Glomerular visceral epithelial cell (primary cell): ENCODE data around the gene NPAS4.
"Not testable (repeated sequence)": the region's sequence is repeated elsewhere in the genome, so short reads cannot be mapped to it uniquely, and the experiment has no call there.

Experiments used
- DNase-seq: peaks from one replicate; pipeline ENCODE4 v3.0.0-alpha.2; 2016; ENCODE audit errors: extremely low spot score

NPAS4 gene

DNA sequence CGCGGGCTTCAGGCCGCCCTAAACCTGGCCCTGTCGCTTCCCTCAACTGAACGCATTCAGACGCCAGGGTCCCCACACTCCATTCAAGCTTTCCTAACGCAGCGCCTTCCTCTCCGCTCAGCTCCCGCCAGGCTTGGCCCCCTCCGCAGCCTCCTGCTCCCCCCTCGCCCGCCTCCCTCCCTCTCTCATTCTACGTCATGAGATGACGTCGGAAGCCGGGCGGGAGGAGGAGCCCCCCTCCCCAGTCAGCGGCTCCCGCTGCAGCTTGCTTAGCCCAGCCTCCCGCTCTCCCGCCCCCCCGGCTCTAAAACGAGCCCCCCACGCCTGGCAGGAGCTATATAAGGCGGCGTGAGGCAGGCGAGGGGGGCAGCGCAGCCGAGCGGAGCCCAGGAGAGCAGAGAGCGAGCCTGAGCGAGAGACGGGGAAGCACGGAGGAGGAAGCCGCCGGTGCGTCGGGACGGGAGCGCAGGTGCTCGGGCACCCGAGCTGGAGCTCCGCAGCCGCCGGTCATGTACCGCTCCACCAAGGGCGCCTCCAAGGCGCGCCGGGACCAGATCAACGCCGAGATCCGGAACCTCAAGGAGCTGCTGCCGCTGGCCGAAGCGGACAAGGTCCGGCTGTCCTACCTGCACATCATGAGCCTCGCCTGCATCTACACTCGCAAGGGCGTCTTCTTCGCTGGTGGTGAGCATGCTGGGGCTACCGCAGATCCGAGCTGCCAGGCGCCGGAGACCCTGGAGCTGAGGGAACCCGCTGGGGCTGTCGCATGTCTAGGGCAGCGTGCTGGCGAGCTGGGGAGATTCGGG, at the start of gene NPAS4:
NPAS4 (plus strand) TSS at position 365 of the 806 bp plus-strand sequence; CDS start at position 510, 145 bp downstream.
- DNase-seq, result no peak

DNA sequence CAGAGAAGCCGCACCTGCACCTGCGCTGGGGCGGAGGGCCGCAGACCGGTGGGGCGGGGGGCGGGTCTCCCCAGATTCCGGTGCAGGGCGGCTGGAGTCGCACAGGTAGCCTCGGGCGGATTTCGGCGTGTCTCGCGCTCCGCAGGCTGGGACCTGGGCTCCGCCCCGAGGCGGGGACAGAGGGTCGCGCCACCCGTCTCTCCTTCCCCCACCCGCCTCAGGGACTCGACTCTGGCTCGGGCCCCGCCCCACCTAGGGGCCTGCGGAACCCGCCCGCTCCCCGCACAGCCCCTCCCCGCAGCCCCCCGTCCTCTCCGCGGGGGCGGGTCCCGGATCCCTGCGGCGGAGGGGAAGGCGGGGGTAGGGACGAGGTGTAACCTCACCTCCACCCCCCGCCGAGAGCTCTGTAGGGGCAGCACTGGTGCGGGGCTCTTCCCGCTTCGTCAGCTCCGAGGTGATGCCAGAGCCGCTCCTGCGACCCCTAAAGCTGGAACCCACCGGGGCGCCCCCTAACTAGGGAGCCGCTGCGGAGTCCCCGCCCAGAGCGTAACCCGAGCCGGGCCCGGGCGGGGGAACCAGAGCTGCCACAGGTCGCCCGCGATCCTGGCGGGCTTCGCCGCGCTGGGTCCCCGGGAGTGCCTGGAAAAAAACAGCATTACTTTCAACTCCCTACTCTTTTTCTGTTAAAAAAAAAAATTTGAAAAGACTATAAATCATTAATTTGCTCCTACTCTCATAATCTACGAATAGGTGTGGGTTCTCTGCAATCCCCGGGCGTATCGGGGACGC, 49.0 kb upstream of the NPAS4 start, which contains the start of gene SLC29A2:
SLC29A2 (minus strand) TSS at position 134 of the 789 bp plus-strand sequence. CDS start 169 bp downstream, outside the sequence.
- peak; percentile 31 for DNase-seq

DNA sequence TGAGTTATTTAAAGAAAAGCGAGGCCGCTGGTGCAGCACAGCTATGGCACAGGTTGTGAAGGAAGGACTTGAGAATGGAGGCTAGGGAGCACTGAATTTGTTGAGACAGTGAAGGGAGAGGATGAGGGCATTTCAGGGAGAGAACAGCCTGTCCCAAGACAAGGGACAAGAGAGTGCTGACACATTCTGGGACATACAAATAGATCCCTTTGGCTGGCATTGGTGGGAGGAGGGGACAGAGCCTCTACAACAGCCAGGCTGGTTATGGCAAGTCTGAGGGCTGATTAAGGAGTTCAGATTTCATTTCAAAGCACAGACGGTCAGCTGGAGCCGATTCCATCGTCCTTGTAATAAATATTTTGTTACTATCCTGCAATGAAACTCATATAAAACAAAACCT, 47.6 kb upstream of the NPAS4 start:
- no peak for DNase-seq

DNA sequence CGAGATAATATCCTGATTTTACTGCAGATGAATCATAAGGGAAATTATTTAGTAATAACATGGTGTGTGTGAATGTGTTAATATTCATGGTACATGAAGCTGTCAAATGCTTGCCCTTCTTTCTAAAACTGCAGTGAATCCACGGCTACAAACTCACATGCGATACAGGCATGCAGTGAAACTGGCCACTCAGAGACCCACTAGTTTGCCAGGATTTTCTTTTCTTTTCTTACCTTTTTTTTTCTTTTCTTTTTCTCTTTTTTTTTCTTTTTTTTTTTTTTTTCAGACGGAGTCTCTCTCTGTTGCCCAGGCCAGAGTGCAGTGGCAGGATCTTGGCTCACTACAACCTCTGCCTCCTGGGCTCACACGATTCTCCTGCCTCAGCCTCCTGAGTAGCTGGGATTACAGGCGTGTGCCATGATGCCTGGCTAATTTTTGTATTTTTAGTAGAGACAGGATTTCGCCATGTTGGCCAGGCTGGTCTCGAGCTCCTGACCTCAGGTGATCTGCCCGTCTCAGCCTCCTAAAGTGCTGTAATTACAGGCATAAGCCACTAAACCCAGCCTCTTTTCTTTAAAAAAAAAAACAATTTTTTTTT, 47.0 kb upstream of the NPAS4 start:
- not testable (repeated sequence) for DNase-seq

DNA sequence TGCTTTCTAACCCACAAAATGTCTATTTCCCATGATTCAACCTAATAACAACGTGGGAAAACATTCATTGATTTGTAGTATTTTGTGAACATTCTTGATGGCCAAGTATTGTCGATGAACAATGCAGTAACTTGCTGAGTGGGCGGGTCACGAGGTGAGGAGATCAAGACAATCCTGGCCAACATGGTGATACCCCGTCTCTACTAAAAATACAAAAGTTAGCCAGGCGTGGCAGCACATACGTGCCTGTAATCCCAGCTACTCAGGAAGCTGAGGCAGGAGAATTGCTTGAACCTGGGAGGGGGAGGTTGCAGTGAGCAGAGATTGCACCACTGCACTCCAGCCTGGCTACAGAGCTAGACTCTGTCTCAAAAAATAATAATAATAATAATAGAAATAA, 40.6 kb upstream of the NPAS4 start:
- DNase-seq, result peak; percentile 25

DNA sequence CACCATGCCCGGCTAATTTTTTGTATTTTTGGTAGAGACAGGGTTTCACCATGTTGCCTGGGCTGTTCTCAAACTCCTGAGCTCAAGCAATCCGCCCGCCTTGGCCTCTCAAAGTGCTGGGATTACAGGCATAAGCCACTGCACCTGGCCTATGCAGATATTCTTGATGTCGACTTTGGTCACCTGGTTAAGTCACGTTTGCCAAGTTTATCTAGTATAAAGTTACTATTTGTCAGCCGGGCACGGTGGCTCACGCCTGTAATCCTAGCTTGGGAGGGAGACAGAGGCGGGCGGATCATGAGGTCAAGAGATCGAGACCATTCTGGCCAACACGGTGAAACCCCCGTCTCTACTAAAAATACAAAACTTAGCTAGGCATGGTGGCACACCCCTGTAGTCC, 36.5 kb upstream of the NPAS4 start:
- DNase-seq, result not testable (repeated sequence)

DNA sequence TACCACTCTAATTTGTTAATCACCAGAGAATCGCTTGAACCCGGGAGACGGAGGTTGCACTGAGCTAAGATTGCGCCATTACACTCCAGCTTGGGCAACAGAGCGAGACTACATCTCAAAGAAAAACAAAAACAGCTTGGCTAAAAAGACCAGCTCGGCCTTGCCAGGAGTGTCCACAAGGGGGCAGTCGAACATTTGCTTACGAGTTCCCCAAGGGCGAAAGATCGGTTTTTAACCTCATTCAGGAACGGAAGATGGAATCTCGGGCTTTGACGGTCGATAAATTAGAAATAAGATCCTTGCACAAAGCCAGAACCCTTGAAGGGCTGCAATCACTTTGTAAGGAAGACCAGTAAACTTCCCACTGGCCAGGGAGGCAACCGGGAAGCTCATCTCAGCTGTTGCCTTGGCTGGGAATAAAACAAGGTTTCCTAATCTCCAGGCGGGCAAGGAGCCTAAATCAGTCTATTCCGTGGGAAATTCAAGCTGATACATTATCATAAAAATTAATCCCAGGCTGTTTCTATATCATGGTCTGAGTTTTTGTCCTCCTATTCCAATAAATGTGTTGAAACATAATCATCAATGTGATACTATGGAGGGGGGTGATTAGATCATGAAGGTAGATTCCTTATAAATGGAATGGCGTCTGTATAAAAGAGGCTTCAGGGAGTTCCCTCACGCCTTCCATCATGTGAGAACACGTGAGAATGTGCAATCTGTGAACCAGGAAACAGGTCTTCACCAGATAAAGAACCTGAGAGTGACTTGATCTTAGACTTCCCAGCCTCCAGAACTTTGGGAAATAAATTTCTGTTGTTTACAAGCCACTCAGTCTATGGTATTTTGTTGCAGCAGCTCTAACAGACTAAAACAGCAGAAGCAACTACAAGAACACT, 34.4 kb upstream of the NPAS4 start:
- DNase-seq, result peak; percentile 76

DNA sequence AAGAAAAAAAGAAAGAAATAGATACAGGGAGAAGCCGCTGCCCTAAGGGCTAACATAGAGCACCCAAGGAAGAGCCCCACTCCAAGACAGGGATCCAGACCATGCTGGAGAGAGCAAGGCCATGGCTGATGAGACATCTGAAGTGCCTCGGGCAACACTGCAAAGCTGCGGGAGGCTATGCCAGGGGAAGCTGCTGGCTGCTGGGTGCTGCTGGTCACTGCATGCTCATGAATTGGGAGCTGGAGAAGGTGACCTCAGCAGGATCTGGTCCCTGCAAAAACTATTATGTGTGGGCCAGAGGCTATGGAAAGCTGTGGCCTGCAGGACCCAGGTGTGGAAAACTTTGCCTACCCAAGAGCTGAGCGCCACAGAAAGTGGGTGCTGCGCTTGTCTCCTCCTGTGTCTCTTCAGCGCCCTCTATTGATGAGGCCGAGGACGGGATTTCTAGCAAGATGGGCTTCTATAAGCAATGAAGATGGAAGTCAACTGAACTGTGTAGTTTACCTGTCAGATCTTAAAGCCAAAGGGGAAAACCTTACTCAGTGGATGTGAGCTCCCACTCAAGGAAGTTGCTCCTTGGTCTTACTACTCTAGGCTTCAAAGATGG, 32.0 kb upstream of the NPAS4 start:
- peak; percentile 64 for DNase-seq

DNA sequence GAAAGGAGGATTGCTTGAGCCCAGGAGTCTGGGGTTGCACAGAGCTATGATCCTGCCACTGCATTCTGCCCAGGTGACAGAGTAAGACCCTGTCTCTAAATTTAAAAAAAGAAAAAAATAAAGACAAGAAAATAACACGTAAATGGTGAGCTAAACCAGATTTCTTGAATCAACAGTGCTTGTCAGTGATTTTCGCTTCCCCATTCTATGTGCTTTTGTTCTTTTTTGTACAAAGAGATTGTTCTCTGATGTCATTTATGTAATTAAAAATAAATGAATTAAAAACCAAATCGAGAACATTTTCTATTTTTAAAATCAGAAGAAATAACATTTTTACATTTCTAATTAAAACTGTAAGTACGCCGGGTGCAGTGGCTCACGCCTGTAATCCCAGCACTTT, 29.5 kb upstream of the NPAS4 start:
- no peak for DNase-seq

DNA sequence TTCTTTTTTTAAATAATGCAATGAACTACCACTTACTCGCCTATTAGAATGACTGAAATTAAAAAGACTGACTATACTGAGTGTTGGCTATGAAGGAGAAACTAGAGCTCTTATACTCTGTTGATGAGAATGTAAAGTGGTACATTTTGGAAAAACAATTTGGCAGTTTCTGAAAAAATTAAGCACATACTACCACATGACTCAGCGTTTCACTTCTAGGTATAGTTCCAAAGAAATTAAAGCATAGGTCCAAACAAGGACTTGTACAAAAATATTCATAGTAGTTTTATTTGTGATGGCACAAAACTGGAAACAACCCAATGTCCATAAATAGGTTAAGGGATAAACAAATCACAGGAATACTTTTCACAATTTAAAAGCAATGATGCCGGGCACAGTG, 26.9 kb upstream of the NPAS4 start:
- no peak for DNase-seq

DNA sequence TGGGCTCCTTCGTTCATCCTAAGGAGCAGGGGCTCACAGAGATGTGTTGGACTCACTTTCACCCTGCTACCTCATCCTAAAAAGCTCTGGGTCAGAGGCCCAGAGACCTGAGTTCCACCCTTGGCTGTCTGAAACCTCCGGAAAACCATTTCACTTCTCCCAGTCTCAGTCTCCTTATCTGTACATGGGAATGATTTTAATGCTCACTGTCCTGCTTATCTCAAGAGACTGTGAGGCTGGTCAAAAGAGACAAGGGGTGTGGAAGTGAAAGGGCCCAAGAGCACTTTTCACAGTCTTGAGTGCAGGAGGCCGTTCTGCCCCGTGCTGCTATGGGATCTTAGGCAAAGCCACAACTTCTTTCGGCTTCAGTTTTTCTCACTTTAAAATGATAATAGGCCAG, 13.2 kb upstream of the NPAS4 start:
- DNase-seq, result no peak

DNA sequence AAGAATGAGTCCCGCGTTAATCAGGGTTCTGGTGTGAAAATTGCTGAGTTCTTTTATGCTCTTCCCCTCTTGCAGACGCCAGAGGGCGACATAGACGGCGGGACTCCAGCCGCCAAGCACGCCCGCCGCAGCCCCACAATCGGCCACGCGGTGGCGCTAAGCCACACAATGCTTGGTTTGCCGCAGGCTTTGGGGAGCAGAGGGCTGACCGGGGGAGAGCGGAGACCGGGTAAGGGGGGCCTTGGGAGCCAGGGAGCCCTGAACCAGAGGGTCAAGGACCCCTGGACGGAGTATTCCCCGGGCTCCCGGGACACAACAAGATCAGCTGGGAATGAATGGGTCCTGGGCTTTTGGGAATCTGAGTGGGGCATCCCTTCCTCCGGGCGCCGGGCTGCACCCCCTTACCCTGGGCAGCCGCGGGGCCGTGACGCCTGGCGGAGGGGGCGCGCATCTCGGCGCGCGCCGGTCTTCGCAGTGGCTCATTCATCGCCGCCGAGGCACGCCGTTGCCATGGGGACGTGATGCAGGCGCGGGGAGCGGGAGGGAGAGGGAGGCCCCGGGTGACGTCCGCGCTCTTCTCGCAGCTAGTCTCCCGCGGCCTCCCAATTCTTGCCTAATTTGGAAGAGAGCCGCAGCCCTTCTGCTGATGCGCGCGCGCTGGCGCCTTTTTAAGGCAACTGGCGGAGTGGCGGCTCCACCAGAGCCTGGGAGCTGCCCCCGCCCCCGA, 12.2 kb upstream of the NPAS4 start:
- DNase-seq, result peak; percentile 84

DNA sequence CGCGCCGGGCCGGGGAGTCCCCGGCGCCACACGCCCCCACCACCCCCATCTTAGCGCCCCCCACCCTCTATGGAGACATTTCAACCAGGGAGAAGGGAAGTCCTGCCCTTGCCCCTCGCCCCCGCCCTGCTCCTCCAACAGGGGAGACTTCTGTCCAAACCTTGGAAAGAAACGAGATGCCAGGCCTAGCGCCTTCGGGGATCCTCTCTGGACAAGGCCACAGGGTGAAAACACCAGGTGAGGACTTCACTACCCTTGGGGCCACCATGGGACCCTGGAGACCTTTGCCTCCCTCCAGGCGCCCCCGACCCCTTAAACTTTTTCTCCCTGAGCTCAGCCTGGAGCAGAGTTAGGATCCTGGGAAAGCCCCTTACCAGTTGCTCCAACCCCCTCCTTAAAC, 11.6 kb upstream of the NPAS4 start:
- DNase-seq, result no peak

DNA sequence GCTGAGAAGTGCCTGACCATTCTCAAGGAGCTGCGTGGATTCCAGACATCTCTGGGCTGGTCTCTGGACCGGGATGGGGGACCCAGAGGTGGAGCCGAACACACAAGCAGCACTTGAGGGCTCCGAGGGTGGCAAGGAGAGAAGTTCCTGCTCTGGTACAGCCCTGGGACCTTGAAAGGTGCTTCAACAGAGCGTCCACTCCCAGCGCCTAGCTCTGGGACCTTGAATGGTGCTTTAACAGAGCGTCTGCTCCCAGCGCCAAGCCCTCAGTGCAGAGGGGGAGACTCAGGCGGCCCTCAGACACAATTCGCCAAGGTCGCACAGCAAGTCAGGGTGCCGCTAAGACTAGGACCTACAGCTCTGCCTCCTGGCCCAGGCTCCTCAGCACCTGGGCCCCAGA, 10.6 kb upstream of the NPAS4 start:
- no peak for DNase-seq

DNA sequence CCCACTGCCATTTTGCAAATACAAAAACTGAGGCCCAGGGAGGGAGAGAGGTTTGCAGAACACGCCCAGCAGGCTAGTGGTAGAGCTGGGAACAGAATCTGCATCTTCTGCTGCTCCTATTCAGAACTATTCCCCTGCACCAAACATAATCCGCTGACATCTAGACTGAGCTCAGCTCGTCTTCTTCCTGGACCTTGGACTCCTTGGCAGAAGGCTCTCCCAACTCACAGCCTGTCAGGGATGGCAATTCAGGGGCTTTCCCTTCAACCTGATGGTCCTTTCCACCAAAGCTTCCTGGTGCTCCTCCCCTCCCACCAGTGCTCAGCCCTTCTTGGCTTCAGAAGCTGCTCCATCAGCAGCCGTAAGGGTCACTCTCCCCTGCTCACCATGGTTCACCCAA, 9.5 kb upstream of the NPAS4 start:
- DNase-seq, result no peak

DNA sequence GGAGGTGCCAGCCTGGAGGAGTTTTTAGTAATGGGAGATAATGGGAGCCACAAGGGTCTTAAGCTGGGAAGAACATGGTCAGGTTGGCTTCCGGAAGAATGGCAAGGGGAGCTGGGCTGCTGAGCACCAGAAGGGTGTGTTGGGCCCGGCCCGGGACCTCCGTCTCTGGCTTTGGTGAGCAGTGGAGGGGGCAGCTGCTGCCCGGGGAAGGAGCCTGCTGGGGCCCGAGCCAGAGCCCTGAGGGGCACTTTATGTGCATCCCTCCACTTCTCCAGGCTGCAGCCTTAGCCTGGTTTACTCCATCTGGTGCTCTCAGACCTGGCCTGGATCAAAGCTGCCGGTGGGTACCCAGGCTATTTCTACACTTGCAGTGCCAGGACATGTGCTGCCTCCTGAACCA, 8.7 kb upstream of the NPAS4 start:
- no peak for DNase-seq

DNA sequence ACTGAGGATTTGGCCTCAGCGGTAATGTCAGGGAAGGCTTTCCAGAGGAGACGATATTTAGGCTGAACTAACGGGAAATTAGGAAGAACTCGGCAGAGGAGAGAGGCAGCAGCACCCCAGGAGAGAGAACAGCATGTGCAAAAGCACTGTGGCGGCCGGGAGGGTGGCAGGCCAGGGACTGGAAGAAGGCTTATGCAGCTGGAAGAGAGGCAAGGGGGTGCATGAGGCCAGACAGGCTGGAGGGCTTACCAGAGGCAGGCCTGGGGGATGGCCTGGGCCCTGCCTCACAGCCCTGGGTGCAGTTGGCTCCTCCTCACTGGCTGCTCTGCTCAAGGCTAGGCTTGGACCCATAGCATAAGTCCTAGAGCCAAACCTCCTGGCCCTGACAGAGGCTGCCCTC, 7.7 kb upstream of the NPAS4 start:
- no peak for DNase-seq

DNA sequence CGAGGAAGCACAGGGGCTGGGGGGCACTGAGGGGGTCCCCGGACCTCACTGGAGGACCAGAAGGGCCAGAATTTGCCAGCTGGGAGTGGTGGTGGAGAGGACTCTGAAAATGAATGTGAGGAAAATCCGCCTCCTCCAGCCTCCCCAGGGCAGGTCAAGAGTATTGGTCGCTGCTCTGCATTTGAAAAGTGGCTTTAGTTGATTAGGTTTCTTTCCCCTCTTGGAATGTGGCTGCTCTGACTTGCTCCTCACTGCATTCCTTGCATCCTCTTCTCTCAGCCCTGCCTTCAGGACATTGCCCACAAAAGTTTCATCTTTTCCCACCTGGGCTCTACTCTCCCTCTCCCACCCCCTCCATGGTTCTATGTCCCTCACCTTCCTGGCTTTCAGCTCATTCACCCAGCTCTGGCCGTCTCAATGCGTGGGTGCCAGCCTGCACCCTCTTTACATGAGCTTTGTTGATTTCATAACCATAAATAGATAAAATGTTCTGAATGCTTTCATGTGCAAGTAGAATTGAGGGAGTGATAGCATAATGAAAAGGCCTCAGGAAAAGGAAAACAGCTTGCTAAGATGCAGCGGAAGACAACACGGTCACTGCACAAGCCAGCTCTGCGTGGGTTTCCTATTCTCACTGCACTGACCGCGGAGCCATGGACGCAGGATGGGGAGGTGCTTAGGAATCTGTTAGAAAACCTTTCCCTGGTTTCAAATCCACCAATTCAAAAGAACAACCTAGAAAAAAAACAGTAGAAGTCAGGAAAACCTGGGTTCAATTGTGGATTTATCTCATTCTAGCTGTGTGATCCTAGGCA, 6.5 kb upstream of the NPAS4 start:
- DNase-seq, result no peak

DNA sequence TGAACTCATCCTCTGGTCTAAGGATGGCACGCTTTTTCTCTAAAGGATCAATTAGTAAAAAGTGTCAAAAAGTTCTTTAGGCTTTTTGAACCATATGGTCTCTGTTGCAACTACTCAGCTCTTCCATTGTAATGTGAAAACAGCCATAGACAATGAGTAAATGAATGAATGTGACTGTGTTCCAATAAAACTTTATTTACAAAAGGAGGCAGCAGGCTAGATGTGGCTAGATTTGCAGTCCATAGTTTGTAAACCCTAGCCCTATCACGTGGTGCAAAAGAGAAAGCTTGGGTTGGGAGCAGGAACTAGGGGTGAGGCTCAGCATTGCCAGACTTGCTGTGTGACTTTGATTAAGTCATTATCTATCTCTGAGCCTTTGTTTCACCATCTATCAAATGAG, 5.4 kb upstream of the NPAS4 start:
- DNase-seq, result no peak

DNA sequence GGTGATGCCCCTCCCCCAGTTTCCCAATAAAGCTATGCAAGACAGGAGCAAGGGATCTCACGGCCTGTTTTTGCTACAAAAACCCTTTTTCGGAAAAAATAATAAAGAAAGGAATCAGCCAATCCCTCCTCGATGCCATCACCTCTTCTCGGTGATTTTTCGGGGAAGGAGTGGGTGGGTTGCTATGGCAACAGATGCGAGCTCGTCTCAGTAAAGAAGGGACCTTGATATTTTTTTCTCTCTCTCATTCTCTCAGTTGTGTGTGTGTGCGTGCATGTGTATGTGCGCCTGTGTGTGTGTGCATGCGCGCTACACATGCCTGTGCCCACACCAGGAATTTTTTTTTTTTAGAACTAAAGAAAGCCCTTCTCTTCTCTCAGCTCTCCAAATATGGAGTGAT, 3.8 kb upstream of the NPAS4 start:
- no peak for DNase-seq
